Breast epithelium (tissue), 3 donors: Measurements from ENCODE around the gene TRMT1.

ENCODE experiments used
- CTCF ChIP-seq, 3 donors: fragments of 450-650 bp; IDR thresholded peaks; one replicate each; pipeline ENCODE4 v1.5.1; 2016 to 2017; ENCODE audit warnings: antibody characterized with exemption in 3 of 3, mild to moderate bottlenecking in 3 of 3, moderate library complexity in 3 of 3
- POLR2AphosphoS5 ChIP-seq, 3 donors: sonication (generic); formaldehyde crosslinking; IDR thresholded peaks; one replicate each; pipeline ENCODE4 v1.6.1; 2017; ENCODE audit warnings: antibody characterized with exemption in 3 of 3

DNA sequence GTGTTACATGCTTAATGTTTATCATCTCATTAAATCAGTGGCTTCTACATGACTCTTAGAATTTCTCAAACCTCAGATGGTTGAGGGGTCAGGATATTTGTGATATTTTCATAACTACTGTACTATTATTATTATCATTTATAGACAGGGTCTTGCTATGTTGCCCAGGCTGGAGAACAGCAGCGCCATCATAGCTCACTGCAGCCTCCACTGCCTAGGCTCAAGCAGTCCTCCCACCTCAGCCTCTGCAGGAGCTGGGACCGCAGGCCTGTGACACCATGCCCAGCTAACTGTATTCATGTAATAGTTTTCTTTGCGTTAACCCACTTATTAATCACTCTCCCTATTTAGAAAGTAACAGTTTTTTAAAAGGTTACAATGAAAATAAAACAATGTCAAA is 43.2 kb upstream of the TRMT1 start:
- TF ChIP-seq CTCF (IDR thresholded peaks at IDR 0.05) (no peak), POLR2AphosphoS5 (IDR thresholded peaks at IDR 0.05) (no peak)
